ENCODE data around the gene RIC8B.

Gene RIC8B

GRCh38 chr12:106801167-106801708 lies 26.8 kb downstream of the RIC8B start:
- no peaks in the 10 kb centered on the region for H3K4me1 ChIP-seq (ENCODE audit: insufficient read depth, low read length)
- H3K9ac ChIP-seq (ENCODE audit: low read depth, low read length) = no peak overlapping the region
- H3K79me2 ChIP-seq (ENCODE audit: insufficient read depth, low read length) = no peaks in the 10 kb centered on the region
- H3K27me3 ChIP-seq (ENCODE audit: insufficient read depth, low read length, poor library complexity) = no peaks in the 10 kb centered on the region
- ATAC-seq (ENCODE audit: insufficient read depth, low read depth) (no peak), DNase-seq (no peak)
- TF ChIP-seq EZH2 (IDR thresholded peaks at IDR 0.05; ENCODE audit: borderline replicate concordance, low read depth, low read length, severe bottlenecking) (no peak), CTCF (IDR thresholded peaks at IDR 0.05; ENCODE audit: borderline replicate concordance, extremely low read depth, low read length, poor library complexity, severe bottlenecking) (no peak)
- no peak overlapping the region for H3K4me2 ChIP-seq (ENCODE audit: insufficient read depth, low read length)
- no peak overlapping the region for H2AFZ ChIP-seq (ENCODE audit: low read depth, low read length)
- H3K4me3 ChIP-seq (ENCODE audit: low read depth in 1 of 2, low read length in 2 of 2) = no peak overlapping the region
- no peak overlapping the region for H3K27ac ChIP-seq (ENCODE audit: low read length)
- H3K9me3 ChIP-seq (ENCODE audit: insufficient read depth, low read length, severe bottlenecking) = no peaks in the 10 kb centered on the region
- H3K36me3 ChIP-seq (ENCODE audit: insufficient read depth, low read length) = peaks cover 14% of the 10 kb centered on the region
- H4K20me1 ChIP-seq (ENCODE audit: insufficient read depth, low read length) = no peaks in the 10 kb centered on the region

- Histone ChIP-seq H4K20me1 (ENCODE audit: insufficient read depth, low read length) (no peaks in the 10 kb centered on the region), H3K9ac (ENCODE audit: low read depth, low read length) (no peak overlapping the region), H3K27ac (ENCODE audit: low read length) (no peak overlapping the region), H3K4me2 (ENCODE audit: insufficient read depth, low read length) (no peak overlapping the region), H3K27me3 (ENCODE audit: insufficient read depth, low read length, poor library complexity) (no peaks in the 10 kb centered on the region), H3K4me1 (ENCODE audit: insufficient read depth, low read length) (no peaks in the 10 kb centered on the region), H3K36me3 (ENCODE audit: insufficient read depth, low read length) (peaks cover 14% of the 10 kb centered on the region), H2AFZ (ENCODE audit: low read depth, low read length) (no peak overlapping the region), H3K4me3 (ENCODE audit: low read depth in 1 of 2, low read length in 2 of 2) (no peak overlapping the region), H3K79me2 (ENCODE audit: insufficient read depth, low read length) (no peaks in the 10 kb centered on the region), H3K9me3 (ENCODE audit: insufficient read depth, low read length, severe bottlenecking) (no peaks in the 10 kb centered on the region)
- ATAC-seq (ENCODE audit: insufficient read depth, low read depth) (no peak), DNase-seq (no peak)
- TF ChIP-seq EZH2 (IDR thresholded peaks at IDR 0.05; ENCODE audit: borderline replicate concordance, low read depth, low read length, severe bottlenecking) (no peak), CTCF (IDR thresholded peaks at IDR 0.05; ENCODE audit: borderline replicate concordance, extremely low read depth, low read length, poor library complexity, severe bottlenecking) (no peak)
Observed at GRCh38 chr12:106801830-106802533, 27.5 kb downstream of the RIC8B start.

GRCh38 chr12:106804668-106805067 lies 30.2 kb downstream of the RIC8B start:
- Histone ChIP-seq H3K79me2 (ENCODE audit: insufficient read depth, low read length) (no peaks in the 10 kb centered on the region), H2AFZ (ENCODE audit: low read depth, low read length) (no peak overlapping the region), H3K4me2 (ENCODE audit: insufficient read depth, low read length) (no peak overlapping the region), H3K9ac (ENCODE audit: low read depth, low read length) (no peak overlapping the region), H3K27ac (ENCODE audit: low read length) (no peak overlapping the region), H3K9me3 (ENCODE audit: insufficient read depth, low read length, severe bottlenecking) (no peaks in the 10 kb centered on the region), H3K36me3 (ENCODE audit: insufficient read depth, low read length) (peaks cover 14% of the 10 kb centered on the region), H3K4me3 (ENCODE audit: low read depth in 1 of 2, low read length in 2 of 2) (no peak overlapping the region), H4K20me1 (ENCODE audit: insufficient read depth, low read length) (no peaks in the 10 kb centered on the region), H3K4me1 (ENCODE audit: insufficient read depth, low read length) (no peaks in the 10 kb centered on the region), H3K27me3 (ENCODE audit: insufficient read depth, low read length, poor library complexity) (no peaks in the 10 kb centered on the region)
- ATAC-seq (ENCODE audit: insufficient read depth, low read depth) (no peak), DNase-seq (no peak)
- no peak for TF ChIP-seq CTCF (IDR thresholded peaks at IDR 0.05; ENCODE audit: borderline replicate concordance, extremely low read depth, low read length, poor library complexity, severe bottlenecking)
- TF ChIP-seq EZH2 (IDR thresholded peaks at IDR 0.05; ENCODE audit: borderline replicate concordance, low read depth, low read length, severe bottlenecking) = no peak
